Raji (cell line): ENCODE measurements around the gene EIF4G1.

ENCODE experiments used
- POLR2A ChIP-seq: IDR thresholded peaks from 2 replicates; pipeline ENCODE4 v1.6.1; 2011; ENCODE audit warnings: low read depth, low read length, control low read depth; ENCODE audit not compliant: insufficient read depth

Gene EIF4G1

GRCh38 chr3:184298759-184299487, 15.5 kb upstream of the EIF4G1 start, which contains the start of gene PSMD2:
Gene PSMD2, plus strand, starts transcription at chr3:184299241. Its CDS starts 26 bp downstream, at chr3:184299267.
- peak; percentile 83 for TF ChIP-seq POLR2A

GRCh38 chr3:184299488-184300377, 14.7 kb upstream of the EIF4G1 start:
- no peak for TF ChIP-seq POLR2A

- no peak for TF ChIP-seq POLR2A
These were observed 14.1 kb upstream of the EIF4G1 start for GRCh38 chr3:184300378-184300720.

- no peak for TF ChIP-seq POLR2A
These were observed 8.8 kb upstream of the EIF4G1 start for GRCh38 chr3:184305577-184305976.

- no peak for TF ChIP-seq POLR2A
These were observed 7.9 kb upstream of the EIF4G1 start for GRCh38 chr3:184306341-184306972.

GRCh38 chr3:184307915-184308314, 6.5 kb upstream of the EIF4G1 start:
- TF ChIP-seq POLR2A, result no peak

GRCh38 chr3:184308744-184309143, 5.7 kb upstream of the EIF4G1 start:
- no peak for TF ChIP-seq POLR2A

- no peak for TF ChIP-seq POLR2A
These were observed 2.8 kb upstream of the EIF4G1 start for GRCh38 chr3:184311633-184312032.

GRCh38 chr3:184314700-184315542, 515 bp downstream of the EIF4G1 start:
- TF ChIP-seq POLR2A, result peak; percentile 0; the same call in 1 of the 2 replicates

- no peak for TF ChIP-seq POLR2A
These were observed 1.1 kb downstream of the EIF4G1 start for GRCh38 chr3:184315543-184315867.

GRCh38 chr3:184315871-184316661, 1.7 kb downstream of the EIF4G1 start:
- no peak for TF ChIP-seq POLR2A

- TF ChIP-seq POLR2A, result no peak
These were observed 2.4 kb downstream of the EIF4G1 start for GRCh38 chr3:184316792-184317191.

GRCh38 chr3:184317201-184317600, 2.8 kb downstream of the EIF4G1 start:
- no peak for TF ChIP-seq POLR2A

- no peak for TF ChIP-seq POLR2A
These were observed 5.7 kb downstream of the EIF4G1 start for GRCh38 chr3:184320104-184320445.
